ENCODE measurements around the gene DYNC1LI2. TPM values are rescaled to one million over a fixed set of nuclear protein-coding genes. Genes with fewer than 3 reads are reported as not detected.
"Not testable (repeated sequence)": the region's sequence is repeated elsewhere in the genome, so short reads cannot be mapped to it uniquely, and the experiment has no call there.

Gene DYNC1LI2
- total RNA-seq, 1 donor, result 183 TPM

GRCh38 chr16:66691234-66691633, 60.2 kb downstream of the DYNC1LI2 start:
- Histone ChIP-seq H4K20me1 (ENCODE audit: insufficient read depth, low read length) (no peaks in the 10 kb centered on the region), H3K4me1 (ENCODE audit: insufficient read depth, low read length) (peaks cover 10% of the 10 kb centered on the region), H3K9me3 (ENCODE audit: low read depth, low read length) (no peaks in the 10 kb centered on the region), H3K27me3 (ENCODE audit: insufficient read depth, low read length) (no peaks in the 10 kb centered on the region), H3K79me2 (ENCODE audit: insufficient read depth, low read length) (peaks cover 13% of the 10 kb centered on the region), H3K27ac (ENCODE audit: low read depth, low read length) (no peak overlapping the region), H3K36me3 (ENCODE audit: insufficient read depth, low read length) (no peaks in the 10 kb centered on the region), H3K4me2 (ENCODE audit: insufficient read depth, low read length) (no peak overlapping the region), H3K4me3 (ENCODE audit: insufficient read depth, low read length) (no peak overlapping the region), H2AFZ (ENCODE audit: low read length) (no peak overlapping the region)
- TF ChIP-seq, protein P1, sequence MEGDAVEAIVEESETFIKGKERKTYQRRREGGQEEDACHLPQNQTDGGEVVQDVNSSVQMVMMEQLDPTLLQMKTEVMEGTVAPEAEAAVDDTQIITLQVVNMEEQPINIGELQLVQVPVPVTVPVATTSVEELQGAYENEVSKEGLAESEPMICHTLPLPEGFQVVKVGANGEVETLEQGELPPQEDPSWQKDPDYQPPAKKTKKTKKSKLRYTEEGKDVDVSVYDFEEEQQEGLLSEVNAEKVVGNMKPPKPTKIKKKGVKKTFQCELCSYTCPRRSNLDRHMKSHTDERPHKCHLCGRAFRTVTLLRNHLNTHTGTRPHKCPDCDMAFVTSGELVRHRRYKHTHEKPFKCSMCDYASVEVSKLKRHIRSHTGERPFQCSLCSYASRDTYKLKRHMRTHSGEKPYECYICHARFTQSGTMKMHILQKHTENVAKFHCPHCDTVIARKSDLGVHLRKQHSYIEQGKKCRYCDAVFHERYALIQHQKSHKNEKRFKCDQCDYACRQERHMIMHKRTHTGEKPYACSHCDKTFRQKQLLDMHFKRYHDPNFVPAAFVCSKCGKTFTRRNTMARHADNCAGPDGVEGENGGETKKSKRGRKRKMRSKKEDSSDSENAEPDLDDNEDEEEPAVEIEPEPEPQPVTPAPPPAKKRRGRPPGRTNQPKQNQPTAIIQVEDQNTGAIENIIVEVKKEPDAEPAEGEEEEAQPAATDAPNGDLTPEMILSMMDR (IDR thresholded peaks at IDR 0.05; ENCODE audit: extremely low read depth, low read depth, low read length), result no peak
- DNase-seq (ENCODE audit: insufficient read length, low spot score, missing footprints), result no peak

GRCh38 chr16:66690106-66690847, 61.1 kb downstream of the DYNC1LI2 start:
- Histone ChIP-seq H3K27ac (ENCODE audit: low read depth, low read length) (no peak overlapping the region), H3K4me3 (ENCODE audit: insufficient read depth, low read length) (no peak overlapping the region), H3K4me1 (ENCODE audit: insufficient read depth, low read length) (peaks cover 2% of the 10 kb centered on the region), H2AFZ (ENCODE audit: low read length) (no peak overlapping the region), H4K20me1 (ENCODE audit: insufficient read depth, low read length) (no peaks in the 10 kb centered on the region), H3K27me3 (ENCODE audit: insufficient read depth, low read length) (no peaks in the 10 kb centered on the region), H3K4me2 (ENCODE audit: insufficient read depth, low read length) (no peak overlapping the region), H3K36me3 (ENCODE audit: insufficient read depth, low read length) (no peaks in the 10 kb centered on the region), H3K9me3 (ENCODE audit: low read depth, low read length) (no peaks in the 10 kb centered on the region), H3K79me2 (ENCODE audit: insufficient read depth, low read length) (peaks cover 9% of the 10 kb centered on the region)
- DNase-seq (ENCODE audit: insufficient read length, low spot score, missing footprints), result no peak
- TF ChIP-seq, protein P1 (IDR thresholded peaks at IDR 0.05; ENCODE audit: extremely low read depth, low read depth, low read length), result no peak

- no peak overlapping the region for H2AFZ ChIP-seq (ENCODE audit: low read length)
- H3K4me2 ChIP-seq (ENCODE audit: insufficient read depth, low read length), result no peak overlapping the region
- H3K27me3 ChIP-seq (ENCODE audit: insufficient read depth, low read length), result no peaks in the 10 kb centered on the region
- no peak overlapping the region for H3K27ac ChIP-seq (ENCODE audit: low read depth, low read length)
- no peak for DNase-seq (ENCODE audit: insufficient read length, low spot score, missing footprints)
- H3K4me1 ChIP-seq (ENCODE audit: insufficient read depth, low read length), result no peaks in the 10 kb centered on the region
- no peaks in the 10 kb centered on the region for H4K20me1 ChIP-seq (ENCODE audit: insufficient read depth, low read length)
- peaks cover 6% of the 10 kb centered on the region for H3K79me2 ChIP-seq (ENCODE audit: insufficient read depth, low read length)
- no peaks in the 10 kb centered on the region for H3K9me3 ChIP-seq (ENCODE audit: low read depth, low read length)
- TF ChIP-seq, protein P1 (IDR thresholded peaks at IDR 0.05; ENCODE audit: extremely low read depth, low read depth, low read length), result no peak
- H3K36me3 ChIP-seq (ENCODE audit: insufficient read depth, low read length), result no peaks in the 10 kb centered on the region
- no peak overlapping the region for H3K4me3 ChIP-seq (ENCODE audit: insufficient read depth, low read length)
Measured at GRCh38 chr16:66689282-66689681, 62.1 kb downstream of the DYNC1LI2 start.

- Histone ChIP-seq H3K4me3 (ENCODE audit: insufficient read depth, low read length) (no peak overlapping the region), H4K20me1 (ENCODE audit: insufficient read depth, low read length) (no peaks in the 10 kb centered on the region), H3K27me3 (ENCODE audit: insufficient read depth, low read length) (no peaks in the 10 kb centered on the region), H3K36me3 (ENCODE audit: insufficient read depth, low read length) (no peaks in the 10 kb centered on the region), H2AFZ (ENCODE audit: low read length) (no peak overlapping the region), H3K27ac (ENCODE audit: low read depth, low read length) (no peak overlapping the region), H3K79me2 (ENCODE audit: insufficient read depth, low read length) (peaks cover 6% of the 10 kb centered on the region), H3K4me1 (ENCODE audit: insufficient read depth, low read length) (no peaks in the 10 kb centered on the region), H3K9me3 (ENCODE audit: low read depth, low read length) (no peaks in the 10 kb centered on the region), H3K4me2 (ENCODE audit: insufficient read depth, low read length) (no peak overlapping the region)
- no peak for DNase-seq (ENCODE audit: insufficient read length, low spot score, missing footprints)
- TF ChIP-seq, protein P1 (IDR thresholded peaks at IDR 0.05; ENCODE audit: extremely low read depth, low read depth, low read length), result no peak
Measured at GRCh38 chr16:66687906-66688625, 63.3 kb downstream of the DYNC1LI2 start.

- not testable (repeated sequence) for H2AFZ ChIP-seq (ENCODE audit: low read length); H3K4me2 ChIP-seq (ENCODE audit: insufficient read depth, low read length); H3K79me2 ChIP-seq (ENCODE audit: insufficient read depth, low read length); H3K36me3 ChIP-seq (ENCODE audit: insufficient read depth, low read length); H3K4me3 ChIP-seq (ENCODE audit: insufficient read depth, low read length); H3K27me3 ChIP-seq (ENCODE audit: insufficient read depth, low read length); DNase-seq (ENCODE audit: insufficient read length, low spot score, missing footprints); H3K9me3 ChIP-seq (ENCODE audit: low read depth, low read length); H3K27ac ChIP-seq (ENCODE audit: low read depth, low read length); H3K4me1 ChIP-seq (ENCODE audit: insufficient read depth, low read length); H4K20me1 ChIP-seq (ENCODE audit: insufficient read depth, low read length)
Measured at GRCh38 chr16:66685501-66686115, 65.8 kb downstream of the DYNC1LI2 start.

Measured in osteoblast (primary cell).